ENCODE measurements around the gene PDLIM3.

DNA sequence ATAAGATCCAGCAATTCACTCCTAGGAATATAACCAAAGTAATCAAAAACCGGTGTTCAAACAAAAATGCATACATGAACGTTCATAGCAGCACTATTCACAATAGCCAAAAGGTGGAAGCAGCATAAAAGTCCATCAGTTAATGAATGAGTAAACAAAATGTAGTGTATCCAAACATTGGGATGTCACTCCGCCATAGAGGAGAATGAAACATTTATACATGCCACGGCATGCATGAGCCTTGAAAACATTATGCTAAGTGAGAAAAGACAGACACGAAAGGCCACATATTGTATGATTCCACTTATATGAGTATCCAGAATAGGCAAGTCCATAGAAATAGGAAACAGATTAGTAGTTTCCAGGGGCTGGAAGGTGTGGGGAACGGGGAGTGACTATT, 11.0 kb upstream of the PDLIM3 start:
- TF ChIP-seq, protein P1, sequence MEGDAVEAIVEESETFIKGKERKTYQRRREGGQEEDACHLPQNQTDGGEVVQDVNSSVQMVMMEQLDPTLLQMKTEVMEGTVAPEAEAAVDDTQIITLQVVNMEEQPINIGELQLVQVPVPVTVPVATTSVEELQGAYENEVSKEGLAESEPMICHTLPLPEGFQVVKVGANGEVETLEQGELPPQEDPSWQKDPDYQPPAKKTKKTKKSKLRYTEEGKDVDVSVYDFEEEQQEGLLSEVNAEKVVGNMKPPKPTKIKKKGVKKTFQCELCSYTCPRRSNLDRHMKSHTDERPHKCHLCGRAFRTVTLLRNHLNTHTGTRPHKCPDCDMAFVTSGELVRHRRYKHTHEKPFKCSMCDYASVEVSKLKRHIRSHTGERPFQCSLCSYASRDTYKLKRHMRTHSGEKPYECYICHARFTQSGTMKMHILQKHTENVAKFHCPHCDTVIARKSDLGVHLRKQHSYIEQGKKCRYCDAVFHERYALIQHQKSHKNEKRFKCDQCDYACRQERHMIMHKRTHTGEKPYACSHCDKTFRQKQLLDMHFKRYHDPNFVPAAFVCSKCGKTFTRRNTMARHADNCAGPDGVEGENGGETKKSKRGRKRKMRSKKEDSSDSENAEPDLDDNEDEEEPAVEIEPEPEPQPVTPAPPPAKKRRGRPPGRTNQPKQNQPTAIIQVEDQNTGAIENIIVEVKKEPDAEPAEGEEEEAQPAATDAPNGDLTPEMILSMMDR (conservative IDR thresholded peaks at IDR 0.05), result no peak
- TF ChIP-seq EZH2 (IDR thresholded peaks at IDR 0.05; ENCODE audit: low read depth), result no peak
